HCT116 (cell line): ENCODE results near the gene PSAP. TPM values are rescaled to one million over a fixed set of nuclear protein-coding genes. Genes with fewer than 3 reads are reported as not detected.

Source experiments
- ATAC-seq: fragments of 200-7000 bp; cut with Tn5 transposase; 2 replicates; pipeline ENCODE4 v1.9.1; 2020; ENCODE audit warnings: mild to moderate bottlenecking, moderate library complexity
- BruUV-seq: library from RNA; stranded (reverse); fragments of 400-500 nt; replicated peaks from 2 replicates; lab custom pipeline; 2021; lab: Mats Ljungman, UMichigan
- CTCF ChIA-PET: fragments of 300-600 bp; sonication (Branson Sonifier 250); formaldehyde crosslinking; loops from one replicate; lab custom pipeline; 2021; ENCODE audit warnings: antibody characterized with exemption; lab: Charles Lee
- POLR2A ChIA-PET: fragments of 300-600, 350-600 bp; sonication (Branson Sonifier 250); formaldehyde crosslinking; loops from one replicate; lab custom pipeline; 2021; ENCODE audit warnings: antibody characterized with exemption; lab: Charles Lee
- RAD21 ChIA-PET, 2 experiments: fragments of 300-600 bp; sonication (Branson Sonifier 250); formaldehyde crosslinking; loops; one replicate each; lab custom pipeline; 2023; ENCODE audit warnings: low total read pairs in 2 of 2; ENCODE audit not compliant: uncharacterized antibody in 2 of 2, unreplicated experiment in 2 of 2, low non-redundant PET in 1 of 2; lab: Charles Lee
- DNase-seq: peaks from one replicate; pipeline ENCODE4 v3.0.0-alpha.2; 2010; ENCODE audit warnings: low read depth, low spot score
- H2AFZ ChIP-seq: fragments of 200-600 bp; shearing (Covaris generic), sonication (generic); 2 replicates; pipeline ENCODE4 v1.6.1; 2017; ENCODE audit warnings: low read depth, mixed run types, mixed read lengths, antibody characterized with exemption, low read length; ENCODE audit not compliant: poor library complexity, severe bottlenecking
- H3K27ac ChIP-seq: 2 replicates; pipeline ENCODE4 v1.5.1; 2012; ENCODE audit warnings: low read depth, low read length
- H3K27me3 ChIP-seq: fragments of 200-600 bp; sonication (generic); 2 replicates; pipeline ENCODE4 v1.6.1; 2016; ENCODE audit warnings: mixed run types, low read length, mixed read lengths; ENCODE audit not compliant: insufficient read depth
- H3K36me3 ChIP-seq, 2 experiments: fragments of 200-500 bp in 1 of 2; fragments of 200-600 bp in 1 of 2; sonication (Bioruptor generic) in 1 of 2; sonication (generic) in 1 of 2; 2 replicates each; pipeline versions ENCODE4 v1.5.1 to v1.6.1; 2014 to 2016; ENCODE audit warnings: low read length in 2 of 2, inconsistent platforms in 1 of 2, mixed read lengths in 1 of 2, mixed run types in 1 of 2; ENCODE audit not compliant: insufficient read depth in 2 of 2, control insufficient read depth in 1 of 2
- H3K4me1 ChIP-seq, 2 experiments: fragments of 200-600 bp in 1 of 2; sonication (generic) in 1 of 2; 2 replicates each; pipeline versions ENCODE4 v1.5.1 to v1.6.1; 2012 to 2017; ENCODE audit warnings: low read length in 2 of 2, inconsistent platforms in 1 of 2, mild to moderate bottlenecking in 1 of 2, mixed read lengths in 1 of 2, mixed run types in 1 of 2, moderate library complexity in 1 of 2; ENCODE audit not compliant: insufficient read depth in 2 of 2, control insufficient read depth in 1 of 2
- H3K4me2 ChIP-seq: fragments of 200-600 bp; sonication (generic); 2 replicates; pipeline ENCODE4 v1.6.1; 2017; ENCODE audit warnings: mixed run types, low read length, mixed read lengths
- H3K4me3 ChIP-seq, 2 experiments: fragments of 200-600 bp in 1 of 2; sonication (generic) in 1 of 2; replicated peaks in 1 of 2; 2 replicates each; pipeline ENCODE4 v1.5.1; 2011 to 2016; ENCODE audit warnings: low read length in 2 of 2, control low read depth in 1 of 2, low read depth in 1 of 2, mild to moderate bottlenecking in 1 of 2, mixed read lengths in 1 of 2, mixed run types in 1 of 2
- H3K79me2 ChIP-seq: fragments of 200-600 bp; sonication (generic); 2 replicates; pipeline ENCODE4 v1.6.1; 2017; ENCODE audit warnings: mild to moderate bottlenecking, mixed run types, low read length, moderate library complexity, mixed read lengths; ENCODE audit not compliant: insufficient read depth
- H3K9ac ChIP-seq: fragments of 200-600 bp; sonication (generic); 2 replicates; pipeline ENCODE4 v1.6.1; 2016; ENCODE audit warnings: low read length, mixed read lengths
- H3K9me2 ChIP-seq: fragments of 200-600 bp; sonication (generic), shearing (Covaris generic); 2 replicates; pipeline ENCODE4 v1.6.1; 2017; ENCODE audit warnings: mixed run types, mild to moderate bottlenecking, moderate library complexity; ENCODE audit not compliant: insufficient read depth
- H3K9me3 ChIP-seq, 2 experiments: fragments of 200-500 bp in 1 of 2; fragments of 200-600 bp in 1 of 2; sonication (Bioruptor generic) in 1 of 2; sonication (generic) in 1 of 2; 2 replicates each; pipeline ENCODE4 v1.6.1; 2014 to 2017; ENCODE audit warnings: low read length in 2 of 2, mixed read lengths in 2 of 2, inconsistent platforms in 1 of 2, low read depth in 1 of 2, mild to moderate bottlenecking in 1 of 2, mixed run types in 1 of 2, moderate library complexity in 1 of 2; ENCODE audit not compliant: control insufficient read depth in 1 of 2, insufficient read depth in 1 of 2
- H4K20me1 ChIP-seq: fragments of 200-600 bp; sonication (generic), shearing (Covaris generic); 2 replicates; pipeline ENCODE4 v1.6.1; 2017; ENCODE audit warnings: mixed run types, mild to moderate bottlenecking, moderate library complexity; ENCODE audit not compliant: insufficient read depth
- ELF1 ChIP-seq: IDR thresholded peaks from 2 replicates; pipeline ENCODE4 v1.6.1; 2012; ENCODE audit warnings: low read depth, borderline replicate concordance
- EZH2 ChIP-seq: fragments of 200-600 bp; sonication (generic); IDR thresholded peaks from 2 replicates; pipeline ENCODE4 v1.6.1; 2017; ENCODE audit warnings: antibody characterized with exemption, mixed run types
- FOSL1 ChIP-seq: IDR thresholded peaks from 2 replicates; pipeline ENCODE4 v1.6.1; 2012; ENCODE audit warnings: low read depth
- JUND ChIP-seq: IDR thresholded peaks from 2 replicates; pipeline ENCODE4 v1.6.1; 2012
- RAD21 ChIP-seq: IDR thresholded peaks from 2 replicates; pipeline ENCODE4 v1.6.1; 2012; ENCODE audit warnings: low read depth, mild to moderate bottlenecking
- SIN3A ChIP-seq: IDR thresholded peaks from 2 replicates; pipeline ENCODE4 v1.6.1; 2012; ENCODE audit warnings: low read depth
- SP1 ChIP-seq: IDR thresholded peaks from 2 replicates; pipeline ENCODE4 v1.6.1; 2012; ENCODE audit warnings: low read depth
- SRF ChIP-seq: IDR thresholded peaks from 2 replicates; pipeline ENCODE4 v1.6.1; 2012; ENCODE audit warnings: low read depth
- TCF7L2 ChIP-seq: IDR thresholded peaks from 2 replicates; pipeline ENCODE4 v1.7.0; 2011; ENCODE audit warnings: borderline replicate concordance, inconsistent platforms; ENCODE audit not compliant: insufficient read depth, insufficient read length; ENCODE audit errors: extremely low read depth
- YY1 ChIP-seq: IDR thresholded peaks from 2 replicates; pipeline ENCODE4 v1.6.1; 2011; ENCODE audit warnings: low read length, low read depth, moderate library complexity, mild to moderate bottlenecking; ENCODE audit not compliant: insufficient replicate concordance; ENCODE audit errors: extremely low read depth
- intact Hi-C: fragments of 100-400 bp; cut with micrococcal nuclease; formaldehyde crosslinking; loops from 2 replicates; pipeline ENCODE4 v1.10.0; 2022
- total RNA-seq: library from RNA; stranded (reverse); gene quantifications from one replicate; pipeline ENCODE4 v1.2.1, GENCODE V29; 2021; ENCODE audit not compliant: unreplicated experiment
- TF ChIP-seq, protein P1 (sequence below): IDR thresholded peaks from 2 replicates; pipeline ENCODE4 v1.6.1; 2012

The PSAP gene
- total RNA-seq, 1 experiment from 2014 or later: 444 TPM

DNA sequence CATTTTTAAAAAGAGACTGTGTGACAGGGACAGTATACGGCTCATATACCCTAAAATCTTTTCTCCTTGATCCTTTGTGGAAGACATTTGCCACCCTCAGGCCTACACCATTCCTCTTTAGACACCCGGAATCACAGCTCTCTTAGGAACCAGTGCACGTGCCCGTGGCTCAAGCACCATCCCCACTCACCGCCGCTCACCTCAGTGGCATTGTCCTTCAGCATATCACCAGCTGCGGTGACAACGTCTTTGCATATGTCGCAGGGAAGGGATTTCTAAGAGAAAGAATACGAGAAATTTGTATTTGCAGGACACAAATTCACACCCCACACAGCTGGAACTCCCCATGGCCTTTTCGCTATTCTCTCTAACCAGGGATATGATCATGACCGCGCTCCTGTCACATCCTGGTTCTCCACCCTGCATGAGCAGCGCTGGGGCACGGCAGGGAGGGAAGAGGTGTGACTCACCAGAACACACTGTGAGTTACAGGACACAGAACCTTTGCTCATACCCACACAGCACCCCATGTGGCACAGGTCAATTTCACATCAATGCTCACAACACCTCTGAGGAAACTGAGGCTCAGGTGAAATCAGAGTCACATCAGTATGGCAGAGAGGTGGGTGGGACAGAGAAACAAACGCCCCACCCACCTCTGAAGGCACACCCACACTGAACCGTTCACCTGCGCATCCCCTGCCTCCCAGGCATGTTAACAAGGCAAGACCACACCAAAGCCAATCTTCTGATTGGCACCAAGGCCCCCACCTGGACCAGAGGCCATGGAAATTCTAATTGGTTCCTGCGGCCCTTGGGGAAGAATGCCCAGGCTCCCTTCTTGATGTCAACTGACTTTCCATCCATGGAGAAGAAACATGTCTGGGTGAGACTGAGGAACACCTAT is 19.2 kb downstream of the PSAP start (continued):
- no peak for TF ChIP-seq TCF7L2
- TF ChIP-seq, protein P1, sequence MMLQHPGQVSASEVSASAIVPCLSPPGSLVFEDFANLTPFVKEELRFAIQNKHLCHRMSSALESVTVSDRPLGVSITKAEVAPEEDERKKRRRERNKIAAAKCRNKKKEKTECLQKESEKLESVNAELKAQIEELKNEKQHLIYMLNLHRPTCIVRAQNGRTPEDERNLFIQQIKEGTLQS: no peak
- TF ChIP-seq JUND: no peak
- TF ChIP-seq RAD21: no peak
- no peak for TF ChIP-seq EZH2
- no peak for TF ChIP-seq SRF
- no peak for TF ChIP-seq FOSL1
- TF ChIP-seq ELF1: no peak

DNA sequence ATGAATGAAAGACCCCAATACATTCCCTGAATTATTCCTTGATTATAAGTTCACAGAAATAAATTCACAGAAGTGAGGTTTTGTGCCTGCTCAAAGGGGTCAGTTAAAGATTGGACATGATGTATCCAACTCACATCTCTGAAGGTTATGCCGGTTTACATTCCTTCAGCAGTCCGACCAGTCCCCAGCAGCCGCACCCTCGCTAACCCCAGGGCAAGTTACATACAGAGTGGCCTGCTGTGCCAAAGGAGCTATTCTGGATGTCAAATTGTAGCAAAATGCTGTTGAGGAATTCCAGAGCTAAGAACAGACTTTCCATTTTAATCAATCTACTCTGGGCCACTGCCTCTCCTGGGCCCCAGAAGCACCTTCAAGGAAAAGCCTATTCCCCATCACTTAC is 20.3 kb downstream of the PSAP start:
- no peak for TF ChIP-seq JUND
- no peak for TF ChIP-seq SRF
- TF ChIP-seq RAD21: no peak
- no peak for TF ChIP-seq SIN3A
- TF ChIP-seq ELF1: no peak
- no peak for TF ChIP-seq SP1
- TF ChIP-seq YY1: no peak
- H3K36me3 ChIP-seq: peaks cover 35 to 41% of the 10 kb centered on the region in 2 experiments

More for the DNA sequence above, 20.3 kb downstream of the PSAP start:
- no peak overlapping the region for H2AFZ ChIP-seq
- CTCF ChIA-PET: interaction anchor here (2.1 kb wide), 1 partner anchor 65 kb away, joined by 7 read pairs; no protein-coding TSS in a partner anchor
- ATAC-seq (no peak), DNase-seq (no peak)
- no peak overlapping the region for H3K4me2 ChIP-seq
- intact Hi-C loops: no loop called here
- H4K20me1 ChIP-seq: no peaks in the 10 kb centered on the region
- RAD21 ChIA-PET: no interaction called here
- H3K4me1 ChIP-seq: peaks cover 0 to 7% of the 10 kb centered on the region in 2 experiments; a peak in 1 of 4 replicates
- H3K9me2 ChIP-seq: no peaks in the 10 kb centered on the region
- no peak overlapping the region for H3K9ac ChIP-seq
- H3K27me3 ChIP-seq: no peaks in the 10 kb centered on the region
- no peak overlapping the region for H3K4me3 ChIP-seq
- no peak overlapping the region for H3K27ac ChIP-seq
- H3K79me2 ChIP-seq: peaks cover 36% of the 10 kb centered on the region
- BruUV-seq: no TSS peak
- no peaks in the 10 kb centered on the region for H3K9me3 ChIP-seq
- POLR2A ChIA-PET: no interaction called here
